Stimulated activated naive CD8-positive, alpha-beta T cell treated with anti-CD3 and anti-CD28 coated beads, Interleukin-15, Interleukin-2, amounts not matched to agents 100 U/mL and 50 U/mL, for 24 hours (primary cell): ENCODE results near the gene PRKN.
"Not testable (repeated sequence)": the region's sequence is repeated elsewhere in the genome, so short reads cannot be mapped to it uniquely, and the experiment has no call there.

Experiments used
- ATAC-seq: fragments of 150-1000 bp; cut with Tn5 transposase; one replicate; pipeline ENCODE4 v1.10.0; 2021
- DNase-seq: peaks from one replicate; pipeline ENCODE4 v3.0.0; 2021

PRKN gene

DNA sequence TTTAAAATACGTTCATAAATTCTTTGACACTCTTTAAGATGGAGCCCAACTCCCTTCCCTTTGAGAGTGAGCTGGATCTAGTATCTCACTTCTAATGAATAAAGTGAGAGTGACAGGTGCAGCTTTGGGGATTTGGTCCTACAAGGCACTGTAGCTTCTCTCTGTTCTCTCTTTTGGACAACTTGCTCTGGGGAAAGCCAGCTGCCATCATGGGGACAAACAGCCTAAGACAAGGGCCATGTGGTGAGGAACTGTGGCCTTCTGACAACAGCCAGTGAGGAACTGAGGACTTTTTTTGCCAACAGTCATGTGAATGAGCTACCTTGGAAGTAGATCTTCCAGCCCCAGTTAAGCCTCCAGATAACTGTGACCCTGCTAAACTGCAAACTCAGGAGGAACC is 1180.9 kb downstream of the PRKN start:
- DNase-seq, result no peak

DNA sequence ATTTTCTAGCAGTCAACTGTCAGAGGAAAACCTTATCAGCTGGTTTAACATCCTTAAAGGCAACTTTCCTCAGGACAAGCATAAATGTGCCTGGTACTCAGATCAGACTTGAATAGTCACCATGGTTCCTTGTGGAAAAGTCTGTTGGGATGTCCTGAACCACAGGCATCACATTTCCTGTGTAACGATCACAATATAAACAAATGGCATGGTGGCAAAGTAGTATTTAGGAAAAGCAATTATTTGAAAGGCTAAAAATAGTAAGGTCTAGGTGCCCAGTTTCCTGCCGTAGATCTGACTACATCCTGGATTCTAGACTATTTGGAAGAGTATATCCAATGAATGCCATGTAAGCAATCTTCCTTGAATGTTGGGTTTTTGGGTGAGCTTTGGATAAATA is 1181.8 kb downstream of the PRKN start:
- ATAC-seq (no peak), DNase-seq (no peak)

More for the DNA sequence above, 1180.9 kb downstream of the PRKN start:
- ATAC-seq, result no peak

DNA sequence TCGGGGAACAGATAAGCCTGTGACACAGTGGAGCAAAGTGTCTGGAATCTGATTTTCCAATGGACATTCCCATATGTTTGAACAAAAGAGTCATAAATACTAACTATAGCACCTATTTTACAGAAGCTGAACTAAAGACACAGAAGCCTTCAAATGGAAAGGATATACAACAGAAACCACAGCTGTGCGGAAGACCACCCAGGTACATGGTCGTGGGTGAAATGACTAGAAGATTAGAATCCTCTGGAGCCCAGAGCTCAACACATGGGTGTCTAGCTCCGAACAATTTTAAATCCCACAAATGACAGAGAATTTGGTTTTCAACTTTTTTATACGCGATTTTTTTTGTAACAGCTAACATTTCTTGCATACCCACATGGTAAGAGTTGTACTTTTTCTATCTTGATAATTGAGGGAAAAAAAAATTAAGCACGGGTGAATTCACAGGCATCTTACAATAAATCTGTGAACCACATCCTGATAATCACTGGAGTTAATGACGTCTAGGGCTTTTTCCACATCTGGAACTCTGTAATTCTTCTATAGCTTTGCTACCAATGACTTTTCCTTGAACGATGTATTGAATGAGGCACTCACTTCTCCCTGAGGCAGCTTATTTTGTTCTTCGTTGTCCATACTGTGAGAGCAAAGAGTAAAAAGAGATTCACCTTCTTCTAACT is 1182.6 kb downstream of the PRKN start:
- ATAC-seq (no peak), DNase-seq (no peak)

DNA sequence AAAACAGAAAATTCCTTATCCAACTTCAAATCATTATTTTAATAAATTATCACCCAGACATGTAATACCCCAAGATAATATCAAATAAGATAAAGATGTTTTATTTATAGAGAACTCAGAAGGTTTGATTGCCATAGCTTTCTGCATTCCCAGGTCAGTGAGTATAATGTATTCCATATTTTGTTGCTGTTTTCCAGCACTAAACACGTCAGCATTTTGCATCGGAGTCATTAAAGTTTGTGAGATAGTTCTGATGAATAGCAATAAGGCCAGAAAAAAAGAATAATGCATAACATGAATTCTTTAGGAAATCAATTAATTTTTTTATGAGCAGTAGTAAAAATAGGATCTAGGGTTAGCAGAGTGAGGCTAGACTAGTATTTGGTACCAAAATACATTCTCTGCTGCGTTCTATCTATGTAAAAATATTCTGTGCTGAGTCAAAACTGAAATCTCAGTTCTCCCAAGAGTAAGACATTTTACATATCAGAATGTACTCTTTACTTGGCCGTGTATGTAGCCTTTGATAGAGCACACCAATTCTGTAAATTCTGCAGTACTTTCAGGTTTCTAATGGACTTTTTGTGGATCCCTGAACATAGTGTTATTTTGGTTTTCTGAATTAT is 1183.8 kb downstream of the PRKN start:
- no peak for ATAC-seq
- DNase-seq, result no peak

DNA sequence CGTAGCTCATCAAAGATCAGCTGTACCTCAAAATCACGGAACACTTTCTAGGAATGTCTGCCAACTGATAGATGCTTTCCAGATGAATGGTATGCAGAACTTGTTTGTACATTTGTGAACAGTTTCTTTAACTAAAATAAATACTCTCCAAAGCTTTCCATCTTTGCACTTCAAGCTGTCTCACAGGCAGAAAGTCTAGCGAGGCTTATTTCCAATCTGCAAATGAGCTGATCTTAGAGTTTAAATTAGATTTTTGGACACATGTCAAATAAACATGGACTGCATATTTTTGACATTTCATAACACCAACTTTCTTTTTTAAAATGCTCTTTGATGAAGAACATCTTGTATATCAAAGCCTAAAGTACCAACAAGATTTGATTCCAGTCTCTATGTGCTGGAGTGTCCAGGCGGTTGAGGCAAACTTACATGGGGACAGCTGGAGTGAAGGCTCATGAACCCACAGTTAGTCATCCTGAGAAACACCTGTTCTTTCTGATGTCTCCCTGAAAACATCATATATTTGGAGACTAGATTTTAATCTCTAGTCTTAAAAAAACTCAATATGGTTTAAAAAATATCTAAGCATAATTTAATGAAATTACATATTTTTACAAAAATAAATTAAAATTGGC is 1185.1 kb downstream of the PRKN start:
- no peak for ATAC-seq
- no peak for DNase-seq

DNA sequence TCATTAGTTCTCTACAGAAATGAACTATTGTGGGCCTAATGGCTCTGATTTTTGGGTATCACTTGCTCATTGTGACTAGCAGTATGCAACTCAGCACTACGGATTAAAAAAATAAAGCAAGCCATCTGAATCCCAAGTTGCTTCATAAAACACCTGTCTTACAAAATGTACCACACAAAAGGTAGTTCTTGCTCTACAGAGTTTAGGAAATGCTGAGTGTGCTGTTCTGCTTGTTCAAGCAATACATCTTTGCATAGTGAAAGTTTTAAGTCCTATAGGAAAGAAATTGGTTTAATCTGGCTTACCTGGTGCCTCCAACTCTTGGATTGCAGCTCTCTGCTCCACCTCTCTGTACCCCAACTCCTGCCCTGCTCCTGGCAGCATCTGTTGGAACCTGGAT is 1187.0 kb downstream of the PRKN start:
- DNase-seq, result no peak
- no peak for ATAC-seq

DNA sequence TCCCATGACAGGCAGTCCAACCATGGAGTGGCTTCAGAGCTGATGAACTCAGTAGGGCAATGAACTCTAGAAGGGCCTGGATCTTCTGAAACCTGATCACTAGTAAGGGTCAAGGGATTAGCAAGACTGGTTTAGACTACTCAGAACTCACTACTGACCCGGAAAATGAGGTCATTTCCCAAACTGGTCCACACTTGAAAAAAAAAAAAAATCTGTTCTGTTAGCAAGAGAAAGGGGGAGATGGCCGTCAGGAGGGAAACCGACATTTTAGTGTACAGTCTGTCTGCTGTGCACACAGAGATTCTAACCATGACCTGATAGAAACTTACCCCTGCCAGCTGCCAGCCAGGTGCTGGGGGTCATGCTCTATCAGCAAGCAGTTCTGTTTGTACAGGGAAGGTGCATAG is 1191.3 kb downstream of the PRKN start:
- no peak for DNase-seq
- ATAC-seq, result no peak

DNA sequence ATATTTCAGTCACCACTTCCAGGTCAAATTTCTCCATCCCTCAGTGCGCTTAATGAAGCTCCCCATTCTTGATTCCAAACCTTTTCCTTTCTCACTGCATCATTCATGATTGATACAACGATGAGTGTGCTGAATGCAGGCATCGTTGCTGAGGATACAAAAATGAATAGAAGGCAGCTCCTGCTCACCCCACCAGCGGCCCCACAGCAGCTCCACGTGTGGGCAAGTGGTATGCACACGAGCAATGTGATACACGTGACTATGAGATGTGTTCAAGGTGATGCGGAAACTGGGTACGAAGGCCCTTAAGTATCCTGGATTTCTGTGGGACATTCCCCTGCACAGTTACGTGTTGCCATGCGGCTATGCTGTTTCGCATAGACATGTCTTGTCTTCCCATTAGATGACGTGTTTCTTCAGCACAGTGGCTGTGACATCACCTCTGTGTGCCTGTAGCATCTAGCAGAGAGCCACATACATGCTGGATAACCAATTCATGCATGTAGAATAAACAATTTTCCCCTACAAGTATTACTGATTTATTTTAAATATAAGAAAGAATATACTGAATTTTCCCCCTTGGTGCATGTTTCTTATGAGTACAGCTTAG is 1193.2 kb downstream of the PRKN start:
- ATAC-seq, result no peak

DNA sequence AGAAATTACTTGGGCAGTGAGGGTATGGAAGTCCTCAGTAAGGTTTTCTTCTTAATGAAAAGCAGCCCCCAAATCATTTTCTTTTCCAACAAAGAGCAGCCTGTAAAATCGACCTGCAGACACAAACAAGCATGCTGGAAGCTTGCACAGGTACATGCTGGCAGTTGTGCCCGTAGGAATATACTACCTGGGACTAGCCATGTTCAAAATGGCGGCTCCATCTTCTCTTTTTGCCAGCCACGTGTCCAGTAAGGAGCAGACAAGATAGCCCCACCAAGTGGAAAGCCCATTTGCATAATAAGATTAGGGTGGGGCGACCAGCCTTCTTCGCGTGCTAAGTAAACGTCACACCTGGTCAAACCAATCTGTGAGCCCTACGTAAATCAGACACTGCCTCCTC is 1194.3 kb downstream of the PRKN start:
- DNase-seq (no peak), ATAC-seq (no peak)

More for the DNA sequence above, 1193.2 kb downstream of the PRKN start:
- DNase-seq, result no peak

DNA sequence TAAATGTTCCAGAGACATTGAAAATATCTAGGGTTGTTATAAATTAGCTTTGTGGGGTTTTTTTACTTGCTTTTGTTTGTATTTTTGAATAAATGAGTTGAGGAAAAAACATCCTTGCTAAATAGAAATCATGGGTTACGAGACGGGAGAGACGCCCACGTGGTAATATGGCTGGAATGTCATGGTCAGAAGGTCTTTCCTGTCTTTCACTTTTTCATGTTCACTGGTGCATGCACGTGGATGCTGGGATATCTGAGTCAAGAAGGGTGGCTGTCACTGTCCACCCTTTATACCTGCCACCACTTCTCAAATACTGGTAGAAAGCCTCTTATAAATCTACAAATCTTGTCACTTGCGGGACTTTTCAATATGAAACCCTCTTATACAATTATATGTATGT is 1195.0 kb downstream of the PRKN start:
- ATAC-seq (no peak), DNase-seq (no peak)

DNA sequence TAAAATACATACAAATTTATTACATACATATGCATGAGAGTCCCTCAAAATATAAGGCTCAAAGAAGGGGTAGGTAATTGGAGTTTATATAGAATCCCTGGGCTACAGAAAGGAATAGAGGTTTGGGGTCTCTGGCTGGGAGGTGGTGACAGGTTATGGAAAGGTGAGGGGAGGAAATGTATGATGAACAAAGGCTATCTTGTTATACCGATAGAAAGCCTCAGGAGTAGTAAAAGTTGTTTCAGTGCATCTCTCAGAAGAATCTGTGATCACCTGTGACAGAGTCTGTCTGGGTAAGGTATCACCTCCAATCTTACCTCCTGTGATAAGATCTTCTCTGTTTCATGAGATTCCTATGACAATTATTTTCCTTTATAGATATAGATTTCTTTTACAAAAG is 1200.8 kb downstream of the PRKN start:
- DNase-seq (no peak), ATAC-seq (no peak)

DNA sequence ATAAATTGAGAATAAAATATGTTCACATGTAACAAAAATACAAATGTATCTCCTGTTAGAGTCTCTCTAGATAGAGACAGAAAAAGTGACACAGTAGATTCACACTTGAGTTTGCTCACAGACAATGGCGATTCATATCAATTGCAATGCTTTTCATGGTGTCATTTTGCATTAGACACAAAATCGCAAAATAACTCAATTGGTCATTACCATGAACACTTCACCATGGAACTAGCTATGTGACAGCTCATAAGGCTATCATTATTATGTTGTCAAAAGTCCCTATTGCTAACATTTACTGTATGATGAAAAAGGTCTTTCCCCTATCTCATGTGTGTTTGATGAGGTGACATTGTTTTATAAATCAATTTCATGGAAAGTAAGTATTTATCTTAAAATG is 1204.2 kb downstream of the PRKN start:
- ATAC-seq, result no peak
- DNase-seq, result no peak

DNA sequence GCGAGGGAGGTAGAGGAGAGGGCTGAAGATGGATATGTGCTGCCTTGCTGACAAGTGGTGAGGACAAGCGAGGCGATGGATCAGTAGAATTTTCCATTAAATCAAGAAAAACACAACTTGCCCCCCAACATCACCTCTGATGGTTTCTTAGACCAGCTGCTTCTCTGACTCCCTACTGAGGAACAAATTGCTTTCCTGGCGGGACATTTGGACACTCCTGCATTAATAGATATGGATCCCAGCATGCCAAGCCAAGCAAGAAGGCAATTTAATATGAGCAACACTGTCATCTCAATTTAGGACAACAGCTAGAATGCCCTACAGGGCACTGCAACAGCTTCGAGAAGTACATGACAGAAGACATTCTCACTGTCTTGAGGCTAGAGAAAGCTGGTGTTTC is 1205.3 kb downstream of the PRKN start:
- DNase-seq, result no peak
- no peak for ATAC-seq

DNA sequence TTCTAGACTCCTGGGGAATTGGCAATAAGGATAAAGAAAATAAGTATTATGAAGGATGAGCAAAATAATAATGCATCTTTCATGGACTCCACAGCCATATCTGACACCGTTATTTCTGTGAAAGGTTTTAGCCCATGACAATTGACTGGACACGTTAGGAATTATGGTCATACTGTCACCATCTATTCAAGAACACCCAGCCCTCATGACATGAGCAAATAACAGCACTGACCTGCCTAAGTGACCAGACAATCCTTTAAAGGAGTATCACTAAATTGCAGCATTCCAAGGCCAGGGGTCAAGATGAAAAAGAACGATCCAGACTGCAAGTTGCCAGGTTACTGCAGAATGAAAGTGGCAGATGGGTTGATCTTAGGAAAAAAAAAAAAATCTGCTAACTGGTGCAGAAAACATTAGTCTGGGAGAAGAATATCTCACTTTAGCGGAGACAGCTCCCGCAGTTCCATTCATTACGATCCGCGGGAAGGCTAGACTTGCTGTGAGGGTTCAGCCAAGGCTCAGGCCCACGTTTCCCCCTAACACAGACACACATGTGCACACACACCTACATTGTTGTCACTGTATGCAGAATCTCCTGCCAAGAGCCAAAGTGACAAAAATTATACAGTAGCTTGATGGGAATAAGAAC is 1216.0 kb downstream of the PRKN start:
- no peak for ATAC-seq
- no peak for DNase-seq

DNA sequence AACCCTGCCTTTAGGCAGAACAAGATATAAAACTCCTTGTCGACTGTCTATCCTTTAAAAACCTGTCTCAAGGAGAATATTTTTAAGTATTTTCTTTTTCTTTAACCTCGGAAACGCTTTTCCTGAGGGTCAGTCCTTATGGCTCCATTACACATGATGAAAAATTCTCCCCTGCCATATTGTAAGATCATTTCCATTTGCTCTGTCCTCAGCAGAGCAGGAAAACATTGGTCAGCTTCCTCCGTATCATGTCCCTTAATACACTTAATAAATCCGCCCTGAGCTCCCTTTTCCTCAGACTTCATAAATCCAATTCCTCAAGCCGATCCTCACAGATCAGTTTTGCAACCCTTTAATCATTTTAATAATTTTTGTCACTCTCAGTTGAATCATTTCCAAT is 1219.2 kb downstream of the PRKN start:
- ATAC-seq (no peak), DNase-seq (no peak)

DNA sequence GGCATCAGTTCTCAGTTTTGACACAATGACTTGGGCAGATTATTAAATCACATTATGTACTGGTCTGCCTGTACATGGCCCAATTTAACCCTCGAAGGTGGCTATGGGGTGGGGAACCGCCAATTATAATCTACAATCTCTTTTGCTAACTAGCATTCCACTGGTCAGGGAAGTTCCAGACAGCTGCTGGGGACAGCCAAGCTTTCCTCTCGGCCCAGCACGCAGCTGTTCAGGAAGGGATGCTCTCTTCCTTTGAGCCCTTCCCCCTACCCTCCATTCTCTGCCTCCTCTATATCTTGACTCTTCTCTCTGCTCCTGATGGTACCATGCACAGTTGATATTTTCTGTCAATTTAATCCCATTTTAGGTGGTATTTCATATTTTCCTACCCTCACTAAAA is 1220.2 kb downstream of the PRKN start:
- no peak for DNase-seq
- no peak for ATAC-seq

DNA sequence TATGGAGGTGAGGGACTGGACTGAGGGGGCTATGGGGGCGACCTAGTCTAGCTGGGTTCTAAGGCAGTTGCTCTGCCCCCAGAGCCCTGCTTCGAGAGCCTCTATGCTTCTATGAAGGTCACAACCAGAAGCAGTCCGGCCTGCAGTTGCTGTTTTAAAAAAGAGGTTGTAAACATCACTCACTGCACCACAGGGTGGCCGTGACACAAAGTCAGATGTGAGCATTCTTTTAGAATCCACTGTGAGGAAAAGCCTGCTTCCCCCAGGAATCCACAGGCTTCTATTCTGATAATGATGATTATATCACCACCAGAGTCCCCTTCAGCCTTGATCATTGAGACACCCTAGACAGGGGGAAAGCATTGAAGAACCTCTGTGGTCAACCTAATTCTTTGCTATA is 1224.0 kb downstream of the PRKN start:
- DNase-seq (no peak), ATAC-seq (no peak)

DNA sequence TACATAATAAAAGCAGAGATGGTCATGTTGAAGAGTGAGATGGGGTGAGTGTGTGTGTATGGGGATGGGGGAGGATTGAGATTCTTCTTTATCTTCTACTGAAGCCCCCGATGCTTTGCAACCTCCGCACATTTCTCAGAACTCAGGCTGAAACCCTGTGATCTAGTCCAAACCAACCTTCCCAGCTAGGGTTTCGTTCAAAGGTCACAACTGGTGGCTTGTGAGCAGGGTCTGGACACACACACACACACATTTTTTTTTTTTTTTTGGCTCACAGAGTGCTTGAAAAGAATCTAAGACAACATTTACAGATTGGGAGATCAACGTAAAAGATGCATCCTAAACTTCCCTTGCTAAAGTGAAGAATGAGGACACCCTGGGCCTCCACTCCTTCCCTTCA is 1228.7 kb downstream of the PRKN start:
- DNase-seq, result no peak
- ATAC-seq, result no peak

DNA sequence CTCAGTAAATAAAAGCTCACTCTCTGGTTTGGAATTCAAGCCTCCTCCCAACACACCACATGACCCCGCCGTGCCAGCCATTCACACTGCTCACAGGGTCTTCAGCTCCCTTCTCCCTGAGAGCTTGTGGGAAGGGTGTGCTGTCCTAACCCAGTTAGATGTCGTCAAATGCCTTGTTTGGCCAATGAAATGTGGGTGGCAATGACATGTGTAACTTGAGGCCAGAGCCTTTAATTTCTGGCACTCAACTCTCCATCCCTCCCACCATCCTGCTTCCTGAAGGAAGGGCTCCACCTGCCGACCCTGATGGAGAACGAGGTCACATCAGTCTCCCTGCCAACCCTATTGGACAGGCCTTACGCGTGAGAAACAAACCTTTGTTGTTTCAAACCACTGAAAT is 1229.2 kb downstream of the PRKN start:
- ATAC-seq (no peak), DNase-seq (no peak)

DNA sequence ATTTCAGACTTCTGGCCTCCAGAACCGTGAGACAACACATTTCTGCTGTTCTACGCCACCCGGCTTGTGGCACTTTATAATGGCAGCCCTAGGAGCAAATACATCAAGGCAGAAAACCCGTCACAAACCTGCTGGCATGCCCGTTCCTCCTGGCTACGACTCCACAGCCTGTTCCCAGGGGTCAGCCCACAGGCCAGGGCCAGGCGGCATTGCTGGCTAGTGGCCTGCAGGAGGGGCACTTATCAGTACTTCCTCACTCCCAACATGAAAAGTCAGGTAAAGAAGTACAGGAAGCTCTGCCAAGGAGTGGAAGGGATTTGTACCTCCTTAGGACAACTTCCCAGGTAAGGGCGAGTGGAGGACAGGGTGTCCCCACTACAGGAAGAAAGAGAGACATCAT is 1230.6 kb downstream of the PRKN start:
- DNase-seq (no peak), ATAC-seq (no peak)

DNA sequence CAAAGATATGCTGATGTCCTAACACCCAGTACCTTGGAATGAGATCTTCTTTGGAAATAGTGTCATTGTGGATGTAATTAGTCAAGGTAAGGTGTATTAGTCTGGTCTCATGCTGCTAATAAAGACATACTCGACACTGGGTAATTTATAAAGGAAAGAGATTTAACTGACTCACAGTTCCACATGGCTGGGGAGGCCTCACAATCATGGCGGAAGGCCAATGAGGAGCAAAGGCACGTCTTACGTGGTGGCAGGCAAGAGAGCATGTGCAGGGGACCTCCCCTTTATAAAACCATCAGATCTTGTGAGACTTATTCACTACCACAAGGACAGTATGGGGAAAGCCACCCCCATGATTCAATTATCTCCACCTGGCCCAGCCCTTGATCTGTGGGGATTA is 1231.3 kb downstream of the PRKN start:
- not testable (repeated sequence) for ATAC-seq, DNase-seq

DNA sequence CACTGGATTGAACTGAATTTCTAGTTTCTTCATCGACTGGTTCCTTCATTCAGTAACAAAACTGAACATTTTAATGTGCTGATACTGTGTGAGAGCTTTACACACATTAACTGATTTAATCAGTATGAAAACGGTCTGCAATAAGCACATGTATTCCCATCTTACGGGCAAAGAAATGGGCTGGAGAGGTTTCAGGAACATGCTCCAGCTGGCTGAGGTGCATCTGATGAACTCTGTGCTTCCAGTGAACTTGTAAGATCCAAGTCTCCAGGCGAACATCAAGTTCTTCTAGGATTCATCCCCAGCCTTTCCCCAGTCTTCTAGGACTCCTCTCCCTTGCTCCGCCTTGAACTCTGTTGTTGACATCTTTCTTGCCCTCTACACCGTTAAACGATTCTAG is 1233.0 kb downstream of the PRKN start:
- no peak for DNase-seq
- ATAC-seq, result no peak

DNA sequence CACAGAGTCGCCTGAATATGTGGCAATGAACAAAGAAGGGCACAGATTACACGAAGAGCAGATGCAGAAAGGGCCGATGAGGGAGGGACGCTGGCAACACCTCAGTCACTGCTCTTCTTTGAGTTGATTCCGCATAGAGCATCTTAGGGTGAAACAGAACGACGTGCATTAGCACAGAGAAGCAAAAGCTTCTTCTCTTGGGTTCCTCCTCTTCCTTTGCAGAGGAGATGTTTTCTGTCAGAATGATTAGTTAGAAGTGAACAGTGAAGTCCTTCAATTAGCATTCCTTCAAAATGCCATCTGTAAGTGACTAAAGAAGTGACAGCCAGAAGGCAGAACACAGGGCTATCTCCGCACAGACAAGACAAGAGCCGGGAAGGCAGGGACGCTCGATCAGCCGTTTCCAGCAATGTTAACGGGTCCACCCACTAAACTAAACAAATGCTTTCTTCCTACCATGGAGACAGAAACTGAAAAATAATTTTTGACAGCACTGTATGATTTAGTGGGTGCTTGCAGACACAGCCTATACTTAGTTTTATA is 1233.9 kb downstream of the PRKN start:
- DNase-seq (no peak), ATAC-seq (no peak)
